Dermis blood vessel endothelial cell (primary cell): ENCODE measurements around the gene GPR15. TPM values are rescaled to one million over a fixed set of nuclear protein-coding genes. Genes with fewer than 3 reads are reported as not detected.

Source experiments
- DNase-seq: peaks from one replicate; pipeline ENCODE4 v3.0.0; 2010
- total RNA-seq: library from RNA; depleted of rRNA; stranded (reverse); fragments of >200 nt; gene quantifications from 2 replicates; pipeline ENCODE4 v1.2.3, GENCODE V29; 2014

Gene GPR15
- total RNA-seq, 1 donor from 2014 or later, result not detected

DNA sequence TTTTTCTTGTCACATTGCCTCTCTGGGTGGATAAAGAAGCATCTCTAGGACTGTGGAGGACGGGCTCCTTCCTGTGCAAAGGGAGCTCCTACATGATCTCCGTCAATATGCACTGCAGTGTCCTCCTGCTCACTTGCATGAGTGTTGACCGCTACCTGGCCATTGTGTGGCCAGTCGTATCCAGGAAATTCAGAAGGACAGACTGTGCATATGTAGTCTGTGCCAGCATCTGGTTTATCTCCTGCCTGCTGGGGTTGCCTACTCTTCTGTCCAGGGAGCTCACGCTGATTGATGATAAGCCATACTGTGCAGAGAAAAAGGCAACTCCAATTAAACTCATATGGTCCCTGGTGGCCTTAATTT, 478 bp downstream of the GPR15 start:
- no peak for DNase-seq

DNA sequence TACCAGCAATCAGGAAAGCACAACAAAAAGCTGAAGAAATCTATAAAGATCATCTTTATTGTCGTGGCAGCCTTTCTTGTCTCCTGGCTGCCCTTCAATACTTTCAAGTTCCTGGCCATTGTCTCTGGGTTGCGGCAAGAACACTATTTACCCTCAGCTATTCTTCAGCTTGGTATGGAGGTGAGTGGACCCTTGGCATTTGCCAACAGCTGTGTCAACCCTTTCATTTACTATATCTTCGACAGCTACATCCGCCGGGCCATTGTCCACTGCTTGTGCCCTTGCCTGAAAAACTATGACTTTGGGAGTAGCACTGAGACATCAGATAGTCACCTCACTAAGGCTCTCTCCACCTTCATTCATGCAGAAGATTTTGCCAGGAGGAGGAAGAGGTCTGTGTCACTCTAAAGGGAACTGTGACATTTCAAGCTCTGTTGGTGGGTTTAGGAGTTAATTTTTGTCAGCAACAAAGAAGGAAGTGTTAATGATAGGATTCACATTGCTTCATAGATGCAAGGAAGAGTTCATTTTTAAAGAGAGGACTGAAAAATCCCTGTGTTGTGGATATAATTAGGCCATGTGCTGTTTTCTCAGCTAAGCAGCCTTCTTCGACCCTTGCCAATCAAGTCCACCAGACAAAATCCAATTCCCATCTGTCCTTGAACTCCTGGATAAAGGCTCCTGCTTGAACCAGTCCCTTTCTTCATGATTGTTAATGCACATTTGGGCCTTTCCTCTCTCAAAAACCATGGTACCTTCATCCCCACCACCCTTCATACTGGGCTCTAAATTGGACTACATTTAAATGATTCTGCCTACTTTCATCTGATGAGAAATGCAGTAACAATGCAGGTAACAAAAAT, 1.2 kb downstream of the GPR15 start:
- no peak for DNase-seq

DNA sequence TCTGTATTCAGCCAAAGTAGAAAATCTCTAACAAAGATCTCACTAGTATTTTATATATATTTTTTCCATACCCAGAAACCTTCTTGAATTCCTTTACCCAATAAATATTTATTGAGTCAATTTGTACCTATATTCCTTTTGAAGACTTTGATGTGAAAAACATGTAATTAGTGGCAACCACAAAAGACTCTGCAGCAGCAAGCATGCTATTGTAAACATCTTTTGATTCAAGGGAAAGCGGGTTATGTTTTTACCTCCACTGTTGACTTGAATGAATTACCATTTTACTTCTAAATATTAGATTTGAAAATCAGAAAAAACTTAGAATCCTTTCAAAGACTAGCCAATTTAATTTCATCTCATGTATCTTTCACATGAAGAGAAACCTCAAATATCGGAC, 2.4 kb downstream of the GPR15 start:
- no peak for DNase-seq

DNA sequence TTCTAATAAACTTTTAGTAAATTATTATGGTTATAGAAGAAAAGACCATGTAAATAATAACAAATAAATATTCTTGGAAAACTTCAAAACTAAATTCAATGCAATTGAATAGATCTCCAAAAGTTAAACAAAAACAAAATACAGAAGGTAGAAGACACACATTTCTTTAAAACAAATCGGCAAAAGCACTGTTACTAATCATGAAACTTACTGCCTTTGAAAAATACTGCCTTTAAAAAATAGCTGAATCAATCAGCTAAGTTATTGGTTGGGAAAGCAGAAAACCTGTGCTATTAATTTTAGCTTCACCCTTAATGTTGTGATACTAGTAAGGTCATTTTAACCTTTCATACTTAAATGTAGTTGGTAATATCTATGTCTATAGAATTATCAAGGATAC, 3.0 kb downstream of the GPR15 start:
- DNase-seq, result no peak

DNA sequence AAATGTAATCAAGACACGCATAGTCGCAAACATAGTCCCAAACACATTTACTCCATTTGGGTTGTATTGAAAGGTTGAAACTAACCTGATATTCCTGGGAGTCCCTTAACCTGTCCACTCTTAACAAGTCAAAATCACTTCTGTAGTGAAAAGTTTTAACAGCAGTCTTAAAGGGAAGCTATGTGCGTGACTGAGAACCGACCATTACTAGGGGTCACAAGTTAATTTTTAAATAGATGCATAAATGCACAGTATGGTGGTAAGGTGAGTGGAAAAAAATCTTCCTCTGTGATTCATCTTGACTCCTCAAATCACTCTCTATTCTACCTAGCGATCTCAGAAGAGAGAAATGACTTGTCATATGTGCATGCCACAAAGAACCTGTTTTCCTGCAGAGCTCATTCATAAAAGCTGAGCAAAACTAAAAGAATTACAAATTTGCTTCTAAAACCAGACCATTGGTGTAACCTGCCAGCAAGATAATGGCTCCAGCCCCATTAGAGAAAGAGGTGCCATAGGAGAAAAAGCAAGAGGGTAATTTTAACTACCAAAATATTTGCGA, 4.8 kb downstream of the GPR15 start:
- no peak for DNase-seq

DNA sequence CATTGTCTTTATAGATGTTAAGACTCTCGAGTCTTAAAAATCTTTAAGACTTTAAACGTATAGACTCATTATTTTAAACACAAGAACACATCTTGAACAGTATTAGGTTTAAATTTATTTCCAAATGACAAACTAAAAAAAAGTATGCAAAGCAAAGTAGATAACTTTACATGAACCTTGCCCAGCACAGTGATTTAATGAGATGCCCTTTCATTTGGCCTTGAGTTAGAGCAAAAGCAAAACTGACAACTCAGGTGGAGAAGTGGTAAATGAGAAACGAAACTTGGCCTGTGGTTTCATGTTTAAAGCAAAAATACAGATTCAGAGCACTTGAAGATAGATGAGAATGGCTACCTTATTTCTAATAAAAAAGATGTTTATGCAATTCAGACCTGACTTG, 8.6 kb downstream of the GPR15 start:
- no peak for DNase-seq

DNA sequence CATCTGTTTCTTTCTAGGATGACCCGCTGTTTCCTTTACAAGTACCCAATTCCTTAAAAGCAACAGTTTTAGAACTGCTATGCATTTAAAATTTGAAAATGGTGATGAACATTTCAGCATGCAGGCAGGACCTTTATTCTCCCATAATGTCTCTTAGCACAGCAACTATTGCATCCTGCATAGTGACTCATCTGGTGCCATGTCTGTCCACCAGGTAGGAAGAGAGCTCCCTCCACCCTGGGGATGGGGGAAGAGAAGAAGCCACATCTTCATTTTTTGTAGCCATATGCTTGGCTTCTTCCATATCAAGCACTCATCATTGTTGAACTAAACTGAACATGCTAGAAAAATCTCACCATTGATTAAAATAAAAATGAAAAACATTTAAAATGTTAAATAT, 9.9 kb downstream of the GPR15 start:
- DNase-seq, result no peak

DNA sequence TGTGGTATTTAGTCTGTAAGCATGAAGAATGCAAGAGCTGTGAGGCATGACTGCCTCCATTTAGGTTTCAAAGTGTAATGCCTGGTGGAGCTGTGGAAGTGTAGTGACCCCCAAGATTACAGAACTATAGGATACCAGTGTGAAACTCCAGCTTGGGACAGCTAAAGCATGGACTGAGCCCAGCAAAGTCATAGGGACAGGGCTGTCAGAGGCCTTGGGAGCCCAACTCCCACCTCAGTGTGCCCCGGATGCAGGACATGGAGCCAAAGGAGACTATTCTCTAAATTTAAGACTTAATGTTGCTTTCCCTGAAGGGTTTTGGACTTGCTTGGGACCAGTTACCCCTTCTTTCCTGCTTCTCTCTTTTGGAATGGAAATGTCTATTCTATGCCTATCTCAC, 10.8 kb downstream of the GPR15 start:
- DNase-seq, result no peak

DNA sequence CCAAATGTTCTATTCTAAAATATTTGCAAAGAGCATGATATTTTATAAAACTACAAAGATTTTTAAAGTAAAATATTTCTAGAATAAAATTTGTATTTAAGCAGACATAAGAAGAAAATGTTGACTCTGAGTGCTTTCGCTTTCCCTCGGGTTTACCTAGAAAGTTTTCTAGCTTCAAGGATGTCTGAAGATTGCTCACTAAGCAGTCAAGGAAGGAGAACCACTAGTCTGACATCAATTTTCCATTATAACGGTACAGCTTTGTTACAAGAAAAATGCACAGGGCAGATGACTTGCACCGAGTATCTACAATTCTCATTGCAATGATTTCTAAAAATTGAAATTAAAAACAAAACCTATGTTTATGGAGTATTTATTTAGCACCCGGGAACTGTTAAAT, 14.2 kb downstream of the GPR15 start:
- DNase-seq, result no peak

DNA sequence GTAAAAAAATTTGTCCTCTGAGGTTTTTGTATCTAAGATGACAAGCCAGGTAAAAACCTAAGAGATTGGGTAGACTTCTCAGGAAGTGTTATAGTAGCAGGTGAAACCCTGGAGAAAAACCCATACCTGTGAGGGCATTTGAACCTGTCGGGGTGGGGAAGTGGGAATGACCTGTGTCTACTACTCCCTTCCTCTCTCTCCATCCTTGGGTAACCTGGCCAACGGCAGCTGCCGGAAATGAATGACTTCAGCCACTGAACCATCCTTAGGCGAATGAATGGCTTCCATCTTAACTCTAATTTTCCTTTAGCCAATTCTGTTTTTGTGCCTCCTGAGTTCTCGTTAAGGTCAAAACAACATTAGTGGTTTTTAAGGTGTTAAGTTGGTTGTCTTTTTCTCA, 16.8 kb downstream of the GPR15 start:
- DNase-seq, result no peak

DNA sequence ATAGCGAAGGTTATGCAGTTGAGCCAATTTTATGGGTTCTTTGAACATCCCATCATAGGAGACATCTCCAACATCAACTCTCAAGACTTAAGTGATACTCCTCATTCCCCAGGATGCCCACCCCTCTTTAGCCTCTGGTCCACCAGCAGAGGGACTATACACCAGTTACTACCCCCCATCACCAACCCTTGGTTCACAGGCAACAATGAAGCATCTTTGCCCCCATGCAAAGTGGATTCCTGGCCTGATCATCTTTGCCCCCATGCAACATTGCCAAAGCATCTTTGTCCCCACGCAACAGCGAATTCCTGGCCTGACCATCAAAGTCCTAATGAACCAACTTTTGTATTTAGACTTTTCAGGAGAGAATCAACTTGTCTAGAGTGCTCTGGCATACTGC, 19.1 kb downstream of the GPR15 start:
- no peak for DNase-seq

DNA sequence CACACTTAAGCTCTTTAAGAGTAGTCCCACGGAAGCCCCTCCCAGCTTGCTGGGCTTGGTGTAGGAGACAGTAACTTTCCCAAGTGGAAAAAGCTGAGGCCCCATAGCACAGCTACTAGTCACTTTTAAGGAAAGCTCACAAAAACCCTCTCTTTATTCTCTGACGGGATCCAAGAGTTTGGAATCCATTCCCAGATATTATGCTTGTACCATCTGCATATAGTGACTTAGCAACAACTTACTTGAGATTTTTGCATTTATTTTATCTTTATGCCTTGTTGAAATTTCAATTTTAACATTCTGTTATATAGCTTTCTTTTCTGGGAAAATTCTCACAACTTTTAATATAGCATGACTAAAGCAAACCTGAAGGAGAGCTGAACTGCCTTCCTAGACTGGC, 19.5 kb downstream of the GPR15 start:
- no peak for DNase-seq

DNA sequence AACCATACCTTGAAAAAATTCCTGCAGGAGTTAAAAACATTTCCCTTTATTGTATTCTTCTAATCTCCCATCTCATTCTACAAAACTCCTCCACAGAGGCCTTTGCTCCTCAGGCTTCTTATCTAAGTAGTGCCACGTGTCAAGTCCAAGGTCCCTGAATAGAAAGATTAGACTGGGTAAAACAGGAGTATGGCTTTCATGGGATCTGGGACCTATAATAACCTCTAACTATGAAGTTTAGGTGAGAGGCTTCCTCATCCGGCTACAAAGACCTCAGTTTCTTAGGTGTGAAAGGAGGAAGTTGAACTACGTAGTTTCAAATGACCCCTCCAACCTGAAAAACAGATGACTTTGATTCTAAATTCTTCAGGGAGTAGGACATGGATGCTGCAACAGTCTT, 20.0 kb downstream of the GPR15 start:
- DNase-seq, result no peak

DNA sequence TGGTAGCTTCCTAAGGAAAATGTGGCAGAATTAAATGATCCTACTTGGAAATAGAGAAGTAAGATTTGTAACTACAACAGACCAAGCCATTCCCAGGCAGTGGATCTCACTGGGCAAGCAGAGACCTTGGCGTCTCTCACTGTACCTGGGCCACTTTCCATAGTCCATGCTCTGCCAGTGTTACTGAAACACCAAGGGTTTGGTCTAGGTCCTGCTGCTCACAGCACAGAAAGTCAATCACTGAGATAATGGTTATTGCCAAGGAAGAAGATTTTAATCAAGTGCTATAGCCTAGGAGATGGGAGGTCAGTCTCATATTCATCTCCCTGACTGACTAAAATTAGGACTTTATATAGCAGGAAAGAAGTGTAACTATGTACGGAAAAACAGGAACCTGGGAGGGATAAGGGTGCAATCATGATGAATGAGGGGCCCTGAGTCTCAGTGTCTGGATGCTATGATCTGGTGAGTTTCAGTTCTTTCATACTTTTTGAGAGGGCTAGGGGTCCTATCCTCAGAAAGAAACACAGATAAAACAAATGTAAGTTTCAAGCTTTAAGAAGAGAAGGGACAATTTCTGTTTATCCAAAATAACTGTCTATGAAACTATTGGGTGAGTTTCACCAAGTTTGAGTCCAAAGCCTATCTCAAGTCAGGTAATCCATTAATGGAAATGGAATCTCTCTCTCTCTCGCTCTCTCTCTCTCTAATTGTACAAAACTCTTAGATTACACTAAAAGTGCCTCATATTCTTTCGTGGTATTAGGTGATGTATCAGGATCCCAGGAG, 20.6 kb downstream of the GPR15 start:
- DNase-seq, result no peak

DNA sequence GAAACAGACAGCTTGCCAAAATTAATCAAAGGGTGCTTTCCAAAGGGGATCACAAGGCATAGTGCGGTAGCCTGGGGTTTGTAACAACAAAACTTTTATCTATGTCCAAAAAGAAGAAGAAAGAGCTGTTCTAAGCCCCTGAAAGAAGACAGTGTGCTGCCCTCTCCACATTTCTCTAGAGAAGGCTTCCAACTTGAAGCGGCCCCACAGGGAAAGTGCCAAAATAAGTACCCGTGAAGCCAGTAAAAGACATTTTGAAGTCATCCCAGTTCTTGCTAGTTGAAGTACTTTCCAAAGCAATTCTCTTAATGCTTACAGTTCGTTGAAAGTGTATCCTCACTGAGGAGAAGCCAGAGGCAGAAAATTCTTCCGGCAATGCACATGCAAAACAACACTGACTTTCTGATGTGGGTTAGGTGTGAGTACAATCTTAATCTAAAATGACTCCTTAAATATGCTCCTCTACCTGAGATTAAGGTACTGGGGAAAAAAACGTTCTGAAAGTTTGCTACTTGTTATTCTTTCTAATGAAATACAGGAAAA, 21.3 kb downstream of the GPR15 start:
- DNase-seq, result no peak

DNA sequence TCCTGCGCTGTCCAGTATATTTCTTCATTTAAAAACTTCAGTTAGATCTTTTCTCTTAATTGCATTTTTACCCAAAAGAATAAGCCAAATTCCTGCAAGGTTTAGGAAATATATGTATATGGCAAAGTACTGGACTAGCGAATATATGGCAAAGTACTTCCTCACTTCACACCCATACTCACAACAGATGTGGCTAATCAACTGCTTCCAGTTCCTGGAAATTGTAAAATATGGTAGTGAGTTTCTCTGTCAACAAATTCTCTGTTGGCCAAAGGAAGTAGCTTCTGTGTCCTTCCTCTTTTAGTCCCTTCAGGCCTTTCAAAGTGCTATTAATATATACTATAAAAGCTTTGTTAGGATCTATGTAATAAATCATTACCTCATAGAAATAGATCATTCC, 22.0 kb downstream of the GPR15 start:
- DNase-seq, result no peak

DNA sequence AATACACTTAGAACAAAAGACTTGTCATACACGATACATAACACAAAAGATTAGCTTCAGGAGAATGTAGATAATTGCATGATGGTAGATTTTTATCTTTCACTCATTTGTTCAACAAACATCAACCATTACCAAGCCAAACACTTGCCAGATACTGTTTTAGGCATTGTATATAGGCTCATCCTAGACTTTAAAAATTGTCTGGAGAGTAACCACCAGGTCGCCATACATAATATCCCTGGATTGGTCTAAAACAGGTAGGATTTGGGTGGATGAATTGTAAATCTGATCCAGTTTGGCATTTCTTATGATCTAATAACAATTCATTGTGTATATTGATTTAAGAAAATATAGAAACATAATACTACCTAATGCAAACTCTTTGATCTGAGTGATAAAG, 22.8 kb downstream of the GPR15 start:
- no peak for DNase-seq

DNA sequence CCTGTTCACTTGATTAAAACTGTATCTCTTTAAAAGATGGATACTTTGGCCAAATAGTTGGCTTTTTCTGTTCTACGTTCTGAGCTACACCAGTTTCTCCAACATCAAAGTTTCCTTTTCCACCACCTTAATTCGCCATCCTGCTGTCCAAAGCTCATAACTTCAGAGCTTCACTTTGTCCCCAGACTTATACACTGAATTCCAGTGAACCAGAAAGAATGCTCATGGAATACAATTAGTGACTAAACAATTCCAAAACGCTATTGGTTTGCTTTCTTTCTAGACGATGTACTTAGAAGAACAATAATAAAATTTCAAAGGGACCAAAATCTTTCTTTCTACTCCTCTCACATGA, 23.2 kb downstream of the GPR15 start:
- no peak for DNase-seq

DNA sequence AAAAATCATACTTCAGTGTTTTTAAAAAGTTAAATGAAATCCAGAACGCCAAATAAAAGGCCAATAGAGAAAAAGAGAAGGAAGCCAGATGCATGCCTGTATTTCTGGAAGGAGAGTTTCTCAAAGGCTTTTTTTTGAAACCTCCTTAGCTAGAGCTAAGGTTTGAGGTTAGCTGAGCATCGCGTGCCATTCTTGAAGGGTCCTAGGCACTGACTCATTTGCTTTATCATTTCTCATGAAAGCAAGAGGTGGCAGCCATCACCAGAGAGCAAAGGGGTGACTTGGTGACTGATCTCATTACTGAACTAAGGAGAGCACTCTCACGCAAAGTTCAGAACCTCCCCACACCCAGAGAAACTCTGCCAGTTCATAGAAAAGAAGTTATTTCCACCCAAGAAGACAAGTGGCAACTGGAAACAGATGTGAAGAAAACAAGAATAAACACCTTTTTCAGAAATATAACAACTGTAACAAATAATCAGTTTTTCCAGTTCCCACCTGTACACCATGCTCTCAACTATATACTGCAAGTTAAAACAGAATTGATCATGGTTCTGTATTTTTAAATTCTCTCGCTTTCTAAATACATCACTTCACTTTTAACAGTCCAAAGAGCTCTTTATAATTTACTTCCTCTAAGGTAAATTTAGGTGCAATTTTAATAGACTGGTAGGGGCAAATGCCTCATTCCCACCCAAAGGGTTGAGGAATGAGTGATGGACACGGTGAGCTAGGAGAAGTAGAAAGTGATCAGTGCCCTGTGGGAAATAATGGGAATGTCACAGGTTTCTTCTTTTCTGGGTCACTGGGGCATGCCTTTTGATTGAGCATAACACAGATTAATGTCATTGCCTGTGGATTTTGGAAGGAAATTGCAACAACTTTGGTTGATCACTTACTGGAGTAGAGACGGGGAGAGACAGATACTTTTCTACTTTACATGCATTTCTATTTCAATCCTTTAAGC, 24.7 kb downstream of the GPR15 start:
- no peak for DNase-seq

DNA sequence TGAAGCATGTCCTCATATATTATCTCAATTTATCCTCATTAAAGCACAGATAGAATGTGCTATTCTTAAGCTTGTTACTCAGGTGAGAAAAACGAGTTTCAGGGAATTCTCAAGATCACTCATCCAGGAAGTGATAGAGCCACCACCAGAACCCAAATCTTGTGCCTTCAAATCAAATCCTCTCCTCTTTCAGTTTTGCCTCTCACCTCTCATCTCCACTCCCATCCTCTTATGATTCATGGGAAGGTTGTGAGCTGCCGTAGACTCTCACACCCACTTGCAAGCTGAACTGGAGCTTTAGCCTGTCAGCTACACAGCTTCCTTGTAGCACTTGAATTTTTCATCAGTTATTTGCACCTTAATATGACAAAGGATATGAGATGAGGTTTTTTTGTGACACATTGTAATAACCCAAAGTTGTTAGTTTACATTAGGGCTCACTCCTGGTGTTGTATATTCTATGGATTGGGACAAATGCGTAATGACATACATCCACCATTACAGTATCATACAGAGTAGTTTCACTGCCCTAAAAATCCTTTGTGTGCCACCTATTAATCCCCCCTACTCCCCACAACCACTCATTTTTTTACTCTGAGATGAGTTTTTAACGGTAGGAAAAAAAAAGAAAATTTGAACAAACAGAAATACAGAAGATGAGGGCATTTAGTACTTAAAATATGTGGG, 25.7 kb downstream of the GPR15 start:
- no peak for DNase-seq

DNA sequence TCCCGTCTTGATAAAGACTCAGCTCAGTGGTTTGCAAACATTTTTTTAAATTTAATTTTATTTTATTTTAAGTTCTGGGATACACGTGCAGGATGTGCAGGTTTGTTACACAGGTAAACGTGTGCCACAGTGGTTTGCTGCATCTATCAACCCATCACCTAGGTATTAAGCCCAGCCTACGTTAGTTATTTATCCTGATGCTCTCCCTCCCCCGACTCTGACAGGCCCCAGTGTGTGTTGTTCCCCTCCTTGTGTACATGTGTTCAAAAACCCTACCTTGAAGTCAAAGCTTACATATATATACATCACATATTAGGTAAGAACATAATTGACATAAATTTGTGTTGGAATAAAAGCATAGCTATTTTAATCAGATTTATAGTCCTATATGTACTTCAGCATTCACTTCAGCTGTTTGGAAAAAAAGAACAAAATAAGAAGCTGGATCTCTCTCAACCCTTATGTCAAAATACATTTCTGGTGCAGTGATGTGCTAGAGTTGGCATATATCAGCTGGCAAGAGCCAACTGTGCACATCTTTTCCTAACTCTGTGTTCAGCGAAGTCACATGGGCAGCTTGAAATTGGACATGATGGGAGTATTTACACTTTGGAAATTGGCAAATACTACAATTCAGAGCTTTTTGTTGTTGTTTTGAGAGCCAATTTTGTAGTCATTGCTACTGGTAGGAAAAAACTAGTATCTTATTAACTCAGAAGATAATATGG, 26.5 kb downstream of the GPR15 start:
- no peak for DNase-seq
